Natural killer cell treated with Interleukin-12 subunit alpha and Interleukin-12 subunit beta and Interleukin-15 and Interleukin-18, amount 100 ng/mL, for 72 hours (primary cell): ENCODE measurements around the gene RNF214. TPM values are rescaled to one million over a fixed set of nuclear protein-coding genes. Genes with fewer than 3 reads are reported as not detected.

Experiments used
- ATAC-seq, 2 donors: fragments of 150-1000 bp; cut with Tn5 transposase in 1 of 2; sonication (Bioruptor Pico), chemical (Tn5 transposase) in 1 of 2; 2 replicates each; pipeline ENCODE4 v1.10.0; 2021
- DNase-seq: peaks from one replicate; pipeline ENCODE4 v3.0.0; 2022; ENCODE audit warnings: low spot score
- H3K27ac Mint-ChIP-seq, 2 donors: 1 replicate in 1 of 2; 2 replicates in 1 of 2; pipeline ENCODE4 v1.8.0; 2022; ENCODE audit warnings: mixed read lengths in 2 of 2, mild to moderate bottlenecking in 1 of 2, moderate library complexity in 1 of 2
- H3K27me3 Mint-ChIP-seq, 2 donors: 1 replicate in 1 of 2; 2 replicates in 1 of 2; pipeline ENCODE4 v1.8.0; 2022; ENCODE audit warnings: mixed read lengths in 2 of 2
- H3K36me3 Mint-ChIP-seq: one replicate; pipeline ENCODE4 v1.8.0; 2022; ENCODE audit warnings: mixed read lengths
- H3K4me1 Mint-ChIP-seq, 2 donors: 1 replicate in 1 of 2; 2 replicates in 1 of 2; pipeline ENCODE4 v1.8.0; 2022; ENCODE audit warnings: low read depth in 2 of 2, mixed read lengths in 2 of 2, mild to moderate bottlenecking in 1 of 2
- H3K4me3 Mint-ChIP-seq: one replicate; pipeline ENCODE4 v1.8.0; 2022; ENCODE audit warnings: mixed read lengths
- H3K9me3 Mint-ChIP-seq: 2 replicates; pipeline ENCODE4 v1.8.0; 2022; ENCODE audit warnings: mixed read lengths
- total RNA-seq, 2 donors: library from RNA; stranded (reverse); gene quantifications; one replicate each; pipeline ENCODE4 v1.2.3, GENCODE V29; 2022

Gene RNF214
- total RNA-seq, 2 donors from 2014 or later: 18.9 to 21.6 TPM

GRCh38 chr11:117192401-117192875 is 40.0 kb upstream of the RNF214 start:
- H3K4me1 Mint-ChIP-seq: peaks cover 0 to 4% of the 10 kb centered on the region in 2 donors
- H3K4me3 Mint-ChIP-seq: no peak overlapping the region
- H3K27me3 Mint-ChIP-seq: no peaks in the 10 kb centered on the region
- H3K27ac Mint-ChIP-seq: no peak overlapping the region
- no peaks in the 10 kb centered on the region for H3K9me3 Mint-ChIP-seq
- ATAC-seq (no peak), DNase-seq (no peak)
- H3K36me3 Mint-ChIP-seq: no peaks in the 10 kb centered on the region

DNA sequence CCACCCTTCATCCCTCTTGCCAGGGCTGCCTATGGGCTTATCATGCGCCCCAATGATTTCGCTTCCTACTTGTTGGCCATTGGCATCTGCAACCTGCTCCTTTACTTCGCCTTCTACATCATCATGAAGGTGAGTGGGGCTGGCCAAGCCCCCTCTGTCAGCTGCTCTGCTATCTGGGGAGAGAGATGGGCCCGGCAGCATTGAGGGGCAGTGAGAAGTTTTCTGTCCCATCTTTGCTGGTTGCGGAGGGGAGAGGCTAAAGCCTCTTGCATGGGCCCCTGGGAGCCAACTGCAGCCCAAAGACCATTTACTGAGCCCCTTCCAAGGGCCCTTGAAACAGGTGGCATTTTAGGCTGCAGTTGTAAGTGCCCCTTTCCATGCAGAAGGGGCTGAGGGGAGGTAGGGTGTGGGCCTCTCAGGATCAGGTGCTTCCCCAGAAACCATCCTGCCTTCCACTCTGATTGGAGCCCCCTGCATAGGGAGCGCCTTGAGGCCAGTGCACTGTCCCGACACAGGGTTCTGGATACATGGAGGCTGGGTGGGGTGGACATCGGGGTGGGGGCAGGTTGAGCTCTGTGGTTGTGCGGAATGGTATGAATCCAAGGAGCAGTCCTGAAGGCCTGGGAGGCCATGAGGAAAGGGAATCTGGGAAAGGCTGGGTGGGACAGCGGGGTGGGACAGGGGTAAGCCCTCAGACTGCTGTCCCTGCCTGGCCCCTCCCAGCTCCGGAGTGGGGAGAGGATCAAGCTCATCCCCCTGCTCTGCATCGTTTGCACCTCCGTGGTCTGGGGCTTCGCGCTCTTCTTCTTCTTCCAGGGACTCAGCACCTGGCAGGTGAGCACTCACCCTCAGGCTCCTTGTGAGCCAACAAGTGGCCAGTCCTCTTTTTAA is 39.1 kb upstream of the RNF214 start:
- no peak for ATAC-seq

DNA sequence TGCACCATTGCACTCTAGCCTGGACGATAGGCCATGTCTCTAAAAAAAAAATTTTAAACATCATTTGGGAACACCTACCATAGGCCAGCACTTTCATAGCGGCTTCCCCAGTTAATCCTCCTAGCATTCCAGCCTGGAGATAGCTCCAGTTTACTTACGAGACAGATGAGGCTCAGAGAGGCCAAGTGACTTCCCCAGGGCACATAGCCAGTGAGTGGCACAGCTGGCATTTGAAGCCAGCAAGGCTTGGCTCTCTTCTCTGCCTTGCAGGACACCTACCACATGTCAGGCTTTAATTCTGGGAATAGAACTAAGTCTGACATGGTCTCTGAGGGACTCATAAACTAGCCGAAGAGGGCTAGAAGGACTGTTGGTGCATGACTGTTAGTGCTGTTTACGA is 38.2 kb upstream of the RNF214 start:
- ATAC-seq (no peak), DNase-seq (no peak)
- Mint-ChIP-seq H3K9me3 (no peaks in the 10 kb centered on the region), H3K27me3 (no peaks in the 10 kb centered on the region), H3K4me1 (peaks cover 0 to 4% of the 10 kb centered on the region in 2 donors), H3K36me3 (no peaks in the 10 kb centered on the region), H3K4me3 (no peak overlapping the region), H3K27ac (no peak overlapping the region)

More for the DNA sequence above, 39.1 kb upstream of the RNF214 start:
- Mint-ChIP-seq H3K36me3 (no peaks in the 10 kb centered on the region), H3K27me3 (no peaks in the 10 kb centered on the region), H3K27ac (no peak overlapping the region), H3K9me3 (no peaks in the 10 kb centered on the region), H3K4me1 (peaks cover 0 to 4% of the 10 kb centered on the region in 2 donors), H3K4me3 (no peak overlapping the region)
- no peak for DNase-seq

DNA sequence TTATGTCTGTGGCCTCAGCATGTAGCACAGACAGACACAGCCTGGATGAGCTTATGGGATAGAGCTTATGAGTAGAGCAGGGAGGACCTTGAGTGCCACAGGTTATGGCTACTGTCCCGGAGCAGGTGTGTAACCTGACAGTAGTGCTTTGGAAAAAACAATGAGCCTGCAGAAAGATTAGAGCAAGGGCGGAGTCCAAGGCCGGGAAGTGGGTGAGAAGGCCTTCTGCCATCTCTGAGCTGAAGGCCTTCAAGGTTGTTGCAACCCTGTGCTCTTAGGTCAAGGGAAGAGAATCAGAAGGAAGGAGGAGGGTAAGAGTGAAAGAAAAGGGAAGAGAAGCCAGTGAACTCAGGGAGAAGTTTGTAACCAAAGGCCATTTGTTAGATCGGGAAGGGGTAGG is 37.2 kb upstream of the RNF214 start:
- Mint-ChIP-seq H3K4me3 (no peak overlapping the region), H3K27ac (no peak overlapping the region), H3K4me1 (peaks cover 0 to 4% of the 10 kb centered on the region in 2 donors), H3K9me3 (no peaks in the 10 kb centered on the region), H3K27me3 (no peaks in the 10 kb centered on the region), H3K36me3 (no peaks in the 10 kb centered on the region)
- ATAC-seq (no peak), DNase-seq (no peak)

DNA sequence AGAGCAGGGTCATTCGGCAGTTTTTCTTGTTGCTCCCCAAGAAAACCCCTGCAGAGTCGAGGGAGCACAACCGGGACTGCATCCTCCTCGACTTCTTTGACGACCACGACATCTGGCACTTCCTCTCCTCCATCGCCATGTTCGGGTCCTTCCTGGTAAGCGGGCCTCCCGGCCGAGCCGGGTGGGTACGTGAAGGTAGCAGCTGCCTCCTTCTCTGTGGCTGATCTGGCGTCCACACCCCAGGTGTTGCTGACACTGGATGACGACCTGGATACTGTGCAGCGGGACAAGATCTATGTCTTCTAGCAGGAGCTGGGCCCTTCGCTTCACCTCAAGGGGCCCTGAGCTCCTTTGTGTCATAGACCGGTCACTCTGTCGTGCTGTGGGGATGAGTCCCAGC is 36.7 kb upstream of the RNF214 start:
- Mint-ChIP-seq H3K27ac (no peak overlapping the region), H3K36me3 (no peaks in the 10 kb centered on the region), H3K9me3 (no peaks in the 10 kb centered on the region), H3K4me3 (no peak overlapping the region), H3K27me3 (no peaks in the 10 kb centered on the region), H3K4me1 (peaks cover 0 to 4% of the 10 kb centered on the region in 2 donors)
- peak in 1 of 2 donors; percentile 18 for ATAC-seq
- DNase-seq: peak; percentile 56

DNA sequence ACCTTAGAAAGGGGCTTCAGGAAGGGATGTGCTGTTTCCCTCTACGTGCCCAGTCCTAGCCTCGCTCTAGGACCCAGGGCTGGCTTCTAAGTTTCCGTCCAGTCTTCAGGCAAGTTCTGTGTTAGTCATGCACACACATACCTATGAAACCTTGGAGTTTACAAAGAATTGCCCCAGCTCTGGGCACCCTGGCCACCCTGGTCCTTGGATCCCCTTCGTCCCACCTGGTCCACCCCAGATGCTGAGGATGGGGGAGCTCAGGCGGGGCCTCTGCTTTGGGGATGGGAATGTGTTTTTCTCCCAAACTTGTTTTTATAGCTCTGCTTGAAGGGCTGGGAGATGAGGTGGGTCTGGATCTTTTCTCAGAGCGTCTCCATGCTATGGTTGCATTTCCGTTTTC is 35.5 kb upstream of the RNF214 start:
- Mint-ChIP-seq H3K36me3 (no peaks in the 10 kb centered on the region), H3K27ac (no peak overlapping the region)

DNA sequence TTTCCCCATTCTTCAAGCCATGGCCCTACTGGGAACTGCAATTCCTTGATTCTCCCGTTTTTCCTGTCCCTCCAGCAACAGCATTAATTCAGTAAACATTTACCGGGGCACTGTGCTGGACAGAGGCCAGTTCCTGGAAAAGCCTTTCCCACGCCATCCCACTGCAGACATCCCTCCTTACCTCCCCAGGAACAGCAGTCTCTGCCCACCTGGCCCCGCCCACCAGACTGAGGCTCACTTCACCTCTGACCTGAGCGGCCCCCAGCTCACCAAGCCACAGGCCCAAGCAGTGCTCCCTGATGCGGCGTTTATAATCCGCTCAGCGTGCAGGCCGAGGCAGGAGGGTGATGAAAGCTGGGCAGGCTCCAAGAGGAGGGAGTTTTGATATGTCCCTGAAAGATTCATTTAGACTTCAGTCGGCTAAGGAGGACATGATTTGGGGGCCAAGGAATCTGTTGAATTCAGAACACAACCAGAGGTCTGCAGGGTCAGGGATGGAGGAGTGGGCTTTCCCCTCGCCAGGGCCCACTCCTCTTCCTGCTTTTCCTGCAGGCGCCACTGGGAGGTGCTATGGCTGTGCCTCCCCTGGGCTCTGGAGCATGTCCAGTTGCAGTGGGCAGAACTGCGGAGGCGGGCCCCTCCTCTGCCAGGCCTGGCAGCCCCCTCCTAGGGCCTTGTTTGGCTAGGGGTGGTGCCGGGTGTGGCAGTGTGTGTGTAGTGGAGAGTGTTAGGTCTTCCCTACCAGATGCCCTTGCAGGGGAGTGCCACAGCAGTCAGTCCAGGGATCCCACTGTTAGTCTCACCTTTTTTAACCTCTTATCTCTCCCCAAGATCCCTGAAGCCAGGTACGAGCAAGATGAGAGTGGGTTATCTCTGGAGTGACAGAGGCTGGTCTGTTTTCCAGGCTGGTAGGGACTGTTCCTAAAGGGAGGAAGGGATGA is 34.7 kb upstream of the RNF214 start:
- Mint-ChIP-seq H3K4me3 (no peak overlapping the region), H3K36me3 (no peaks in the 10 kb centered on the region), H3K9me3 (no peaks in the 10 kb centered on the region), H3K27ac (no peak overlapping the region), H3K4me1 (peaks cover 0 to 4% of the 10 kb centered on the region in 2 donors), H3K27me3 (no peaks in the 10 kb centered on the region)
- ATAC-seq (no peak), DNase-seq (no peak)

More for the DNA sequence above, 35.5 kb upstream of the RNF214 start:
- Mint-ChIP-seq H3K27me3 (no peaks in the 10 kb centered on the region), H3K4me1 (peaks cover 0 to 4% of the 10 kb centered on the region in 2 donors), H3K4me3 (no peak overlapping the region), H3K9me3 (no peaks in the 10 kb centered on the region)
- no peak for DNase-seq
- ATAC-seq: no peak

GRCh38 chr11:117198613-117199012 is 33.9 kb upstream of the RNF214 start:
- Mint-ChIP-seq H3K9me3 (no peaks in the 10 kb centered on the region), H3K27me3 (no peaks in the 10 kb centered on the region), H3K27ac (no peak overlapping the region)

DNA sequence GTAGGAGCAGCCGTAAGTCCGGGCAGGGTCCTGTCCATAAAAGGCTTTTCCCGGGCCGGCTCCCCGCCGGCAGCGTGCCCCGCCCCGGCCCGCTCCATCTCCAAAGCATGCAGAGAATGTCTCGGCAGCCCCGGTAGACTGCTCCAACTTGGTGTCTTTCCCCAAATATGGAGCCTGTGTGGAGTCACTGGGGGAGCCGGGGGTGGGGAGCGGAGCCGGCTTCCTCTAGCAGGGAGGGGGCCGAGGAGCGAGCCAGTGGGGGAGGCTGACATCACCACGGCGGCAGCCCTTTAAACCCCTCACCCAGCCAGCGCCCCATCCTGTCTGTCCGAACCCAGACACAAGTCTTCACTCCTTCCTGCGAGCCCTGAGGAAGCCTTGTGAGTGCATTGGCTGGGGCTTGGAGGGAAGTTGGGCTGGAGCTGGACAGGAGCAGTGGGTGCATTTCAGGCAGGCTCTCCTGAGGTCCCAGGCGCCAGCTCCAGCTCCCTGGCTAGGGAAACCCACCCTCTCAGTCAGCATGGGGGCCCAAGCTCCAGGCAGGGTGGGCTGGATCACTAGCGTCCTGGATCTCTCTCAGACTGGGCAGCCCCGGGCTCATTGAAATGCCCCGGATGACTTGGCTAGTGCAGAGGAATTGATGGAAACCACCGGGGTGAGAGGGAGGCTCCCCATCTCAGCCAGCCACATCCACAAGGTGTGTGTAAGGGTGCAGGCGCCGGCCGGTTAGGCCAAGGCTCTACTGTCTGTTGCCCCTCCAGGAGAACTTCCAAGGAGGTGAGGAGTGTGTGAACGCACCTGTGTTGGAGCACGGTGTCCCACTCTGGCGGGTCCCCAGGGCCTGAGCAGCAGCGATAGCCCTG is 33.2 kb upstream of the RNF214 start, which contains the start of gene TAGLN:
Gene TAGLN (plus strand): TSS at position 318 of the 863 bp plus-strand sequence. CDS start 3,644 bp downstream, outside the sequence.
- peak; percentile 53 for DNase-seq
- Mint-ChIP-seq H3K4me1 (peaks cover 0 to 4% of the 10 kb centered on the region in 2 donors), H3K4me3 (no peak within 1 kb of the TSS), H3K27me3 (no peaks in the 10 kb centered on the region), H3K27ac (no peak within 1 kb of the TSS), H3K9me3 (no peaks in the 10 kb centered on the region), H3K36me3 (no peaks in the 10 kb centered on the region)
- no peak for ATAC-seq

More at GRCh38 chr11:117198613-117199012, 33.9 kb upstream of the RNF214 start:
- no peak for DNase-seq
- no peaks in the 10 kb centered on the region for H3K36me3 Mint-ChIP-seq
- no peak overlapping the region for H3K4me3 Mint-ChIP-seq
- ATAC-seq: no peak
- peaks cover 0 to 4% of the 10 kb centered on the region in 2 donors for H3K4me1 Mint-ChIP-seq

- Mint-ChIP-seq H3K27ac (no peak overlapping the region), H3K36me3 (peaks cover 6% of the 10 kb centered on the region)
These were observed 32.3 kb upstream of the RNF214 start for GRCh38 chr11:117199916-117200812.

DNA sequence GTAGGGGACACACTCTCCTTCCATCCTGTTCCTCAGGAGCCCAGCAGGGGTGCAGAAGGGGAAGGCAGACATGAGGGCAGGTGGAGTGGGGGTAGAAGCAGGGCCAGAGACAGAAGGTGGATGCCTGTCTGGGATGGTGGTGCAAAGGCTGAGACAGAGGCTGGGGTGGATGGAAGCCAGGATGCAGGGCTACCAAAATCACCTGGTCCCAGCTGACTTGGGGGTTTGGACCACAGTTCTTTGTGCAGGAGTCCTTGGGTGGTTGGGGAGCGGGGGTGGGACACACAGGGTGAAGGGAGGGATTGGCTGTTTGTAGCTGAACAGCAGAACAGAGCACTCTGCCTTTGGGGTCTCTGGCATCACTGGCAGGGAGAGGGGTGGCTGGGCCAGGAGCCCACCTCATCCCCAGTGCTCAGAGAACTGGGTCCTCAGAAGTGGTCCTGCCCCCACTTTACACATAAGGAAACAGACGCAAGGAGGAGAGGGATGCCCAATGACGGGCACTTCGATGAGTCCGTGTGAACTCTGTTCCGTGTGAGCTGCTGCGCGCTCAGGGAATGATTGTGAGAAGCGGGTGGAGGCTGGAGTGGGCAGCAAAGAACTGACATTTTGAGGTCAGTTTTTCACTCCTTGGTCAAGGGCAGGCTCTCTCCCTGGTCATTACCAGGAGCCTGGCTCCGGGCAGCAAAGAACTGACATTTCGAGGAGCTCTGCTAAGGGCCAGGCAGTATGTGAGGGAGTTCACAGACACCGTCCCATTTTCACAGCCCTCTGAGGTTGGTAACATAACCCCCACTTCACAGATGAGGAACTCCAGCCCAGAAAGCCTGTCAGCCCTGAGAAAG is 31.4 kb upstream of the RNF214 start:
- H3K4me3 Mint-ChIP-seq: no peak overlapping the region
- no peak overlapping the region for H3K27ac Mint-ChIP-seq
- H3K4me1 Mint-ChIP-seq: peaks cover 0 to 3% of the 10 kb centered on the region in 2 donors
- peaks cover 6% of the 10 kb centered on the region for H3K36me3 Mint-ChIP-seq
- no peaks in the 10 kb centered on the region for H3K27me3 Mint-ChIP-seq
- DNase-seq: peak; percentile 18
- ATAC-seq: no peak
- no peaks in the 10 kb centered on the region for H3K9me3 Mint-ChIP-seq

More at GRCh38 chr11:117199916-117200812, 32.3 kb upstream of the RNF214 start:
- ATAC-seq (no peak), DNase-seq (peak; percentile 52)
- no peak overlapping the region for H3K4me3 Mint-ChIP-seq
- peaks cover 0 to 5% of the 10 kb centered on the region in 2 donors for H3K4me1 Mint-ChIP-seq
- no peaks in the 10 kb centered on the region for H3K27me3 Mint-ChIP-seq
- H3K9me3 Mint-ChIP-seq: no peaks in the 10 kb centered on the region
